HG02798 (cell line): Measurements from ENCODE around the gene KIAA0825.

ENCODE experiments used
- ATAC-seq: cut with Tn5 transposase; IDR thresholded peaks from one replicate; pipeline ENCODE4 v1.9.1; 2021; ENCODE audit warnings: mild to moderate bottlenecking; ENCODE audit not compliant: unreplicated experiment, poor library complexity

KIAA0825 gene

DNA sequence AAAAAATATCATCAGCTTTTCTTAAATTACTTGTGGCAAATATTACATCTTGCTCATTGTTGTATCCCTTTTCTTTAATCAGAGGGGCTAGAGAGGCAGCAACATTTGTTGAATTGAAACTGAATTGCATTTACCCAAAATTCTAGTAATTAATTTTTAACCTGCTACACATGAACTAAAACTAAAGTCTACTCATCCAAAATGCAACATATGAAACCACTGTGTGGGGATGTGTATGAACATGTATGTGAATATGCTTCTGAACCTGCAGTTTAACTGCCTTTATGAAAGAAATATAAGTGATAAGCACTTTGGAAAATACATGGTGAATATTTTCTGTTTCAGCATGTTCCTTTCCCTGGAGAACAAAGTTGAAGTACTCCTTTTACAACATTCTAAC, 158.5 kb downstream of the KIAA0825 start:
- no peak for ATAC-seq

DNA sequence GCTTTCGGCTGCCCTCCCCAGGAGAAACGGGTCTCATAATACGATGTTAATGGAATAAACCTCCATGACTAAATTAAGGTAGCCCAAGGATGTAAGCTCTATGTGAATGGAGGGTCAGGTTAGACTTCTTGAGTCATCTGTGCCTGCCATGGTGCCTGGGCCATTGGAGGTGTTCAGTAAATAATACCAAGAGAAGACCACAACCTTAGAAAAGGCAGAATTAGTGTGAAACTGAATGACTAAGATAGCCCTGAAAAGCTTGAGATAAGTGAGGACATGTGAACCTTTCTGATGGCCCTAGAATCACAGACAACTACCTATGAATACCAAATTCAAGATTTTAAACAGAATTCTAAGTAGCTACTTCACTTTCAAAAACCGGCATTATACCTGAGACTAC, 160.6 kb downstream of the KIAA0825 start:
- no peak for ATAC-seq

DNA sequence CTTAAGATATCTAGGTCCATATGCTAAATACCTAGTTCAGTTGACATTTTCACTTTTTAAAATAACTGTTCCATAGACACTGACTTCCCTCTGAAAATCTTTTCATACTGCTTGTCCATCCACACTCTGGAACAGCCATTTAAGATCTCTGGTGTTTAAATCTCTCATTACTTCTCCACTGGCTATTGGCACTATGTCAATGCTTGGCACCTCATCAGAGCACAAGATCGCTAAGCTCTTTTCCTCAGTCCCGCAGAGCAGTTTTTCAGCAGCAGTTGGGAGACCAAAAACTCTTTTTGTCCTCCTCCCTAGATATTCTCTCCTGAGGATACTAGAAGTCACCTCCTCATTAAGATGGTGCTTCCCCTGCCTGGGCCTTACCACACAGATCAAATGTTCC, 172.7 kb downstream of the KIAA0825 start:
- ATAC-seq: no peak

DNA sequence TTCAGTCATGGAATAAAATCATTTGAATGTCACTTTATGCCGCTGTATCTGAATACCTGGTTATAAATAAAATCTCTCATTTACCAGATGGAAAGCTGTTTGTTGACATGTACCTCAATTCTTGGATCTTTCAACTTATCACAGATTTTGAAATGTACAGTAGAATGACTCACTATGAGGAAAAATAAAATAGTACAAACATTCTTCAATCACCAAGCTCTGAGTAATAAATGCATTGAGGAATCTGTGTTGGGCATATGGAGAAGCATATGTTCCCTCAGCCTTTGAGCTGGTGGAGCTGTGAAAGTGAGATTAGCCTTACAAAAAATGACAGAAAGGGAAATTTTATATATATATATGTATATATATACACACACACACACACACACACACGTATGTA, 175.4 kb downstream of the KIAA0825 start:
- no peak for ATAC-seq

DNA sequence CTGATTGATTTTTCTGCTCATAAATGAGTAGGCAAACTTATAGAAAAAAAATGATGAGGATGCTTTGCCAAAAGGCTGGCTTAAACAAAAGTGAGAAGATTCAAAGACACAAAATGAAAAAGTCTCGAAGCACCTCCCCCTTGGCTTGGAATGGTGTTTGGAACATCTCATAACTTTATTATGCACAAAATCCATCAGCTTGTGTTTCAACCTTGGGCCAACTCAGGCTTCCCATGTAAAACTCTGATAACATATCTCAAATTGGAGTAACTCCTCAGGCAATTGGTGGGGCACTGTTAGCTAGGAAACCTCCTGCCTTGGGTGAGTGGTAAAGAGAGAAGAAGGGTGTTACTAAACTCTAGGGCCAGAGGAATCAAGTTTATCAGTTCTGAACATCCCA, 176.3 kb downstream of the KIAA0825 start:
- ATAC-seq: no peak

DNA sequence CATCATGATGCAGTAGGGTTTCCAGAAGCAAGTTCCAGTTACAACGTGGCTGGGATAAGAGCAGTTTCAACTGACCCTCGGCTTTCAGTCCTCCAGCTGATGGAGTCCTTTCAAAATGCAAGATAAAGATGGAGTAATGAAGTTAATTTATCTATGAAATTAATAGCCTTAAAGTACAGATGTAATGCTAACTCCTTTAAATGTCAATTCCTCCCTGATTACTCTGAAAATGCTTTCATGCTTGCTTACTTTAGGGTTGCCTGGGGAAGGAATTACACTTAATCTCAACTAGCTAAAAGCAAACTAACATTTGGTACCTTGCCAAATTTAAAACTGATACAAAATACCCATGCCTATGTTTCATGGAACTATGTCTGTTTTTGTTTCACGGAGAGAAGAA, 178.4 kb downstream of the KIAA0825 start:
- no peak for ATAC-seq

DNA sequence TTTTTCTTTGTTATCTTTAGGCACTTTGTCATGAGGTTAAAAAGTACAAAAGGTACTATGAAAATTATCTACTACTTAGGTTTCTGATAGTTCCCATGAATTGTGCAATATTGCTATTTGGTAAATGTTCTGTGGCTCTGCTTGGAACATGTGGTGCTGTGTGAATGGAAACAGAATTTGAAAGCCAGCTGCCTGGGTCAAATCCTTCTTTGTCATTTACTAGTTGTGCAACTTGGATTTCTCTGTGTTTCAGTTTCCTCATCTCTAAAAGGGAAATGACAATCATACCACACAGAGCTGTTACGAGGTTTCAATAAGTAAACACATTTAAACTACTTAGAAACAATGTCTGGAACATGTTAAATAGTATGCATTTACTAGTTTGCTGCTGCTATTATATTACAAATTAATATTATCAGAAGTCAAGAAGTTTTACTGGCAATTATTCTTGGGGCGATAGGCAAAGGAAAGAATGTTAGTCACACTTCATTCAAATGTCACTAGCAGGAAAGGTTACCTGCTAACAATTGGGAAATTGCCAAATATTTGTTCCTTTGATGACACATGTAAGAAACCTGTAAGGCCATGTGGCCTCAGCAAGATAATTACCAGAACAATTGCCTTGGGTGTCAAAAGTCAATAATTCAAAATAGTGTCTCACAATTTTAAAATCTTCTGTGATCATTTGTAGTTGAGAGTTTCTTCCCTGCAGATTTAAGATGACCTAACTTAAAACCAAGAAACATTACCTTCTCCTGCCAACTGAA, 184.8 kb downstream of the KIAA0825 start:
- ATAC-seq: no peak

DNA sequence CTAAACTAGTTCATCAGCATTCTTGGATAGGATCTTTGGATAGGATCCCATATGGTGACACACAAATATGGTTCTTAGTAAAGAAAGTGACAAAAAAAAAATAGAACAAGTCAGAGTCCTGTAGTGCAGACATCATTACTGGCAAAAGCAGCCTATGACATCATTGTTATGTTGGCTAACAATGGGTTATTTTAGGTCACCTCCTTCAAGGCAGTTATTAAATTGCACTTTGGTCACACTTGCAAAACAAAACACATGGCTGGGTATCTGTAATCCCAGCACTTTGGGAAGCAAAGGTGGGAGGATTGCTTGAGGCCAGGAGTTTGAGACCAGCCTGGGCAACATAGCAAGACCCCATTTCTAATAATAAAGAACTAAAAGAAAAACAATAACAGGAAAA, 185.9 kb downstream of the KIAA0825 start:
- ATAC-seq: no peak

DNA sequence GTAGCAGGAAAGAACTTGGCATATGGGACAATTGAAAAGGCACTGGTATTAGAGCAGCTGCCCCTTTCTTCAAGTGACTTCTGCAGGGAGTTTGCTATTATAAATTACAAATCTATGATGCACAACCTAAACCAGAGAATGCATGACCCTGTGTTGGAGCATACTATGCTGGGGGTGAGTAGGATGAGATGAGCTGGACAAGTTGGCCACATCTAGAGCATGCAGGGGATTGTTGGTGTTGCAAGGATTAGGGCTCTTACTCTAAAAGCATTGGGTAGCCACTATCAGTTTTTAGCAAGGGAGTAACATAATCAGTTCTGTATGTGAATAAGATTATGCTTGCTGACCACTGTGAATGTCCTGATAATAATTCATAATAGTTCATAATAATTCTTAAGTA, 186.7 kb downstream of the KIAA0825 start:
- no peak for ATAC-seq

DNA sequence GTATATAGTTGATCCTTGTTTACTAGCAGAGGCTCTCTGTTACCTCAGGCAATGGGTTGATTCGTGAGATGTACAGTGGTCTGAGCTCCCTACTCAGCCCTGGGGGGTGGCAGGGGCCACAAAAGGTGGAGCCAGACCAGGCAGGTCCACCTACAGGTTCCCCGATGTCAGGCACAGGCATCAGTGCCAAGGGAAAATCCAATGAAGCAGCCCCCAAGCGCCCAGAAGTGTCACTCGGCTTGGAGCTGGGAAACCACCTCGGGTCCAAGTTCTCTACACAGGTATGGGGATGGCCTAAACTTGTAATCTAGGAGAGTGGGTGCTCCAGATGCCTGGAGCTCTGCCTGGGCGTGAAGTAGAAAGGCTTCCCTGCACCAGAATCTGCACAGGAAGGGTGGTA, 188.8 kb downstream of the KIAA0825 start:
- ATAC-seq: no peak

DNA sequence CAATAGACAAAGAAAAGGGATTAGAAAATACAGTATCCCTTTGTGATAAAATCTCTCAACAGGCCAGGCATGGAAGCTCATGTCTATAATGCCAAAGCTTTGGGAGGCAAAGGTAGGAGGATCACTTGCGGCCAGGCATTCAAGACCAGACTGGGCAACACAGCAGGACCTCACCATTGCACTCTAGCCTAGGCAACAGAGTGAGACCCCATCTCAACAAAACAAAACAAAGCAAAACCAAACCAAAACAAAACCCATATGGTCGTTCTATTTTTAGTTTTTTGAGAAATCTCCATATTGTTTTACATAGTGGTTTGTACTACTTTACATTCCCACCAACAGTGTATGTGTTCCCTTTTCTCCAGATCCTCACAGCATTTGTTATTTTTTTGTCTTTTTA, 193.0 kb downstream of the KIAA0825 start:
- no peak for ATAC-seq

DNA sequence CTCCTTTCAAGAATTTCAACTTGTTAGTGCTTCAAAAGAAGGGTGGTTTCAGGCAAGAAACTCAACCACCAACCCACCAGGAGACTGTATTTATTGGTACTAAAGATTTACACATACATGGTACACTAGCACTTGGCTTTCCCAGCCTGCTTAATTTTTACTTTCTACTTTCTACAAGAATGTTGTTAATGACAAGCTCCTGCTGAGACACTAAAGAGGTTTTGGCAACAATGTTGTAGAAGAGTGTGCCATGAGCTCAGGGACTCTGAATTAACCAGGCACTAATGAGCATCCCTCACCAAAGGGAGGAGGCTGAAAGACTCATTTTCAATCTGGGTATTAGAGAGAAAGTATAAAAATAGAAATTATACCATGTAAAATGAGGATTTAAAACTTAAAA, 195.0 kb downstream of the KIAA0825 start:
- ATAC-seq: no peak

DNA sequence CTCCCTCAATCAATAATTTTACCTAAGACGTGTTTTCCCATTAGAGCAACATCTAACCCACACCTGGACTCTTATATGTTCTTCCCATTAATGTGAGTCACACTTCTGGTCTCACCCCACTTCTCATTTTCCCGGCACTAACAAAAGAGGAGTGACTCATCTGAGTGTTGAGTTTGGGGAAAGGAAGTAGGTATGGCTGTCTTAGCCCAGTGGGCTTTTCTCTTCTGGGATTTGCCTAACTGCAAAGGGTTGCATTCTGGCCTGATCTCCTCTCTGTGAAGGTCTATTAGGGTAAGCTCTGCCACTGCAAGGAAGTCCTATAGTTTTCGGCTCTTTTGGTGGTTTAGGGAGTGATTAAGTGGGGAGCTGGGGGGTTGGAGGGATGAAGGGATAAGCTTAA, 195.6 kb downstream of the KIAA0825 start:
- ATAC-seq: no peak

DNA sequence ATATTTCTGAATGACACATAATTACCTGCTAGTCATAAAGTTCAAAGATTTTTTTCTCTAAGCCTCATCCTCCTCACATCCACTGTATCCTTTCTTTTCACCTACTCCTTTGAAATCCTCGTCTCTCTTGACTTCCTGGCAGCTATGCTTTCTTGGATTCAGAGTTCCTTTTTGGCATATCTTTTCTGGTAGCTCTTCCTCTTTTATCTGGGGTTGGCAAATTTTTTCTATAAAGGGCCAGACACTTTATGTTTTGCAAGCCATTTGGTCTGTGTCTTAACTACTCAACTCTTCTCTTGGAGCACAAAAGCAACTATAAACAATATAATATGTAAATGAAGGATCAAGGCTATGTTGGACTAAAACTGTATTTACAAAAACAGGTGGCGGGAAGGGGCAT, 197.5 kb downstream of the KIAA0825 start:
- no peak for ATAC-seq

DNA sequence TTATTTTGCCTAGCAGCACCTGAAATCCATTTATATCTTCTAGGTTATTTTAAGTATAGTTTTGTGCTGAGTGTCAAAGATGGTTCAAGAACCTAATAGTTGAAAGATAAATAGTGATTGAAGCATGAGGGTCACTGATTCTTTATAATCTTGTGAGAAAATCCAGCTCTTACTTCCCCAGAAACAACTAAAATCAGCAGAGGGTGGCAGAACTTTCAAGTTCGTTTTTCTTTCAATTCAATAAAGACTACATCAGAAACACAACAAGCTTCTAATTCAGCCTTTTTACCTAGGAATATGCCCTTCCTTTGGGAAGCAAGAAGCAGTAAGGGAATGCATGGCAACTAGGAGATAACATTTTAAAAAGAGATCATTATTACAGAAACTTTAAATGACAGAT, 202.6 kb downstream of the KIAA0825 start:
- ATAC-seq: no peak

DNA sequence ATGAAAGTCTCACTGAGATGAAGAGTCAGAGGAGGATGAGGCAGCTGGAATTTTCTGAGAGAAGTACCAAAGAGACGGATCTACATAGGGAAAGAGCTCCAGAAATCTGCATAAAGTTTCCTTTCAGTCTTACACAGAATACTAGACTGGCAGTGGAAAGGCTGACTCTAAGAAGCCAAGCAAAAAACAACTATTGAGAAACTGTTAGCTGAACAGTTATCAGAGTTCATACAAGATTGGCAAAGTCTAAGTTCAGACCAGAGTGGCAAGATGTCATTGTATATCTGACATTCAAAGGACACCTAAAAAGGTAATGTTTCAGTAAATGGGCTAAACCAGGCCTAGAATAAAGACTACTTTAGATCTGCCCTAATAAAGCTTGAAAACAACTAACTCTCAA, 209.0 kb downstream of the KIAA0825 start:
- no peak for ATAC-seq

DNA sequence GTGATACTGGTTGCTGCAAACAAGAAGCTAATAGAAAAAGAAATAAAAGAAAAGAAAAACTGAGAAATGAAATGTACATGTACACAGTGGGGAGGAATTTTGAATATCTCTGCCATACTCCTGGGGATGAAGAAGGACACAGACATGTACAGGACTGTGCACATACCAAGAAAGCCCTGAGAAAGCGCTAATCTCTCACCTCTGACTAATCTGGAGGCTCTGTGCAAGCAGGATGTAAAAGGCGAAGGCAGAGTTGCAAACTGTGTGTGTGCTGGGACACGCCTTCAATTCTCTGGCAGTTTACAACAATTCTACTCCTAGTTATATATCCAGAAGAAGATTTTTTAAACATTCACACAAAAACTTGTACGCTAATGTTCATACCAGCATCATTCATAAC, 211.4 kb downstream of the KIAA0825 start:
- ATAC-seq: no peak

DNA sequence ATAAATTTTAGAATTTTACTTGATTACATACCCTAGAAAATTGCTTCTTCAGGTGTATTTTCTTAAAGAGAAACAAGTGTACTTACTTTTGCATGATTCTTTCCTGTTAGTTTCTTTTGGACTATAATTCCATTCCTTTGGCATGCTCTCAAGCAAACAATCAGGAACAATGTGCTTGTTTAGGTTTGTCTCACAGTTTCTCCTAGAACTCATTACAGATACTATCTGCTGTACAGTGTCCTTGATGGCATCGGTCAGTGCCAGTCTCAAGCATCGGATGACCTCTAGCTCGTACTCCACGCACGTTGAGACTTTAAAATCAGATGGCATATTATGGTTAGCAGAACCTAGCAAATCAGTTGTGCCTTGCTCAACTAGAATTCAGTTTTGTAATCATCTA, 214.9 kb downstream of the KIAA0825 start:
- ATAC-seq: no peak

DNA sequence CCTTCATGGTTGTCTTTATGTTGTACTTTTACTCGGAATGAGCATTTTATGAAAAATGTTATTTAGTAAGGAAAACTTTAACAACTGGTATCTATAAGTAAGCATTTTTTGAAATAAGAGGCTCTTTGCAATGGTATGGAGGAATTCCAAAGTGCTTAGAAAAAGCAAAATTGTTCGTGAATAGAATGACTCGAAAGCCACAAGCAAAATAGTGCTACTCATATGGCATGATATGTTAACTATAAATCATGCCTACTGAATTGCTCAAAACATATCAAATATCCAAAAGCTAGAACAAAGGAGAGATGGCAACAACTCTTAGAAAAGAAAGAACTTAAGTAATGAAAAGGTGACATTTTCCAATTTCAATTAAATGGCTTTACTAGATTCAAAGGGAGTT, 216.3 kb downstream of the KIAA0825 start:
- no peak for ATAC-seq

DNA sequence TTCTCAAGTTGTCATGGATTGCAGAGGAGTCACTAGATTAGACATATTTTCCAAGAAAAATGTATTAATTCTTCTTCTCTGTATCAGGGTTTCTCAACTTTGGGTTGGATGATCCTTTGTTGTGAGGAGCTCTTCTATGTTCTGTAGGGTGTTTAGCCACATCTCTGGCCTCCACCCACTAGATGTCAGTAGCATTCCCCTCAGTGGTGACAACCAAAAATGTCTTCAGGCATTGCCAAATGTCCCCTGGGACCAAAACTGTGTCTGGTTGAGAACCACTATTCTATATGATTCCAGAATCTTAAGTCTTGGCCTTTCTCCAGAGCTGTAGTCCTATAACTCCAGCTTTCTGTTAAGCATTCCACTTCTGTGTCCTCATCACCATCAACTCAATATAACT, 220.9 kb downstream of the KIAA0825 start:
- no peak for ATAC-seq

DNA sequence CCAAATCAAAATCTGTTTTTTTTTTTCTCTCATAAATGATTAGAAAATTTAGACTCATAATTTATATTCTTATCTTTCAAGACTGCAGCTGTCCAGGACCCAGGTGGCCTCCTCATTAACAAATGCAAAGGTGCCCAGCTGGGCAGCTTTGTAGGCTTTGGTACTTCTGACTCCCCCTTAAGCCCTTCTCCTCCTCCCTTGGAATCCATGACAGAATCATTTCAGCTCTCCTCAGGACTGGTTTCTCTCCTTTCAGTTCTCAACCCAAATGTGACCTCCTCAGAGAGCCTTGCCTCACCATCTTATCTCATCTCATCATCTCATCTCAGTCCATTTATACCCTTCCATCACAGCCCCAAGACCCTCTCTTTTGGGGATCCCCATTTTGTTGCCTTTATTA, 221.7 kb downstream of the KIAA0825 start:
- no peak for ATAC-seq

DNA sequence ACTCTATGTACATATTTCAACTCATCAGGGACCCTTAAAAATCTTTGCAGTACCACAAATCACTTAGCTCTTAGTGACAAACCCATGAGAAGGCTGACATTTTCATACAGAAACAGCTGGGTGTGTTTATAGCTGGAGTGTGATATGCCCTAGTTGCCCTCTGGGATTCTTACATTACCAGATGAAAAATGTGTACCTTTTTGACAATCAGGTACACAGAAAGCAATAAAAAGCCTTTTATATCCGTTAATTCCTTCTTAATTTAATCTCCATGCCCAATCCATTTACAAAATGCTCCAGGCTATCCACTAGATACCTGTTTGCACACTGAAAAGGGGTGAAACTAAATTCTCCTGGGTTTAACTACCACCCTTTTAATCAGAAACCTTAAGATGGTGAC, 222.9 kb downstream of the KIAA0825 start:
- ATAC-seq: no peak

DNA sequence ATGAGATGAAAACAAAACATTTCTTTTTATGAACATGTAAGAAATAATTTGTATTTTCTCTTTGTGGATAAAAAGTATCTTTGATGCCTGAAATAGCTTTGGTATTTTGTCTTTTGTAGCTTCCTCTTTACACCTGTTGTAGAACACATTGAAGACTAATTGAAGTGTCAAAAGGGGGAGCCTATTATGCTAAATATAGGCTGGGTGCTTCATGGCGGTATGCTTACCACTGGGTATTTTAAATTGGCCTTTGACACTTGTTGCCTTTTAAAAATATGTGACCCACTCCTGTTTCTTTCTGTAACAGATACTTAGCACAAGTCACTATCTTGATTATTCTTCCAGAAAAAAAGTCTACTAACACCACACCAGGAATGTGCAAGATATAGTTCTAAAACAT, 226.4 kb downstream of the KIAA0825 start:
- no peak for ATAC-seq
